ENCODE data around the gene HIP1.
"Not testable (repeated sequence)": the region's sequence is repeated elsewhere in the genome, so short reads cannot be mapped to it uniquely, and the experiment has no call there.

The HIP1 gene

GRCh38 chr7:75642810-75643486, 95.8 kb downstream of the HIP1 start:
- peak; percentile 73 for ATAC-seq

GRCh38 chr7:75640201-75640600, 98.5 kb downstream of the HIP1 start:
- DNase-seq (no peak), ATAC-seq (no peak)

More at GRCh38 chr7:75642810-75643486, 95.8 kb downstream of the HIP1 start:
- peak; percentile 73 for DNase-seq

GRCh38 chr7:75639886-75640190, 98.9 kb downstream of the HIP1 start:
- DNase-seq (no peak), ATAC-seq (no peak)

GRCh38 chr7:75639071-75639885, 99.5 kb downstream of the HIP1 start:
- DNase-seq, result peak; percentile 53
- ATAC-seq, result peak; percentile 19

GRCh38 chr7:75638594-75639070, 100.1 kb downstream of the HIP1 start:
- ATAC-seq, result no peak
- no peak for DNase-seq

GRCh38 chr7:75637854-75638593, 100.7 kb downstream of the HIP1 start:
- ATAC-seq (no peak), DNase-seq (no peak)

- DNase-seq (no peak), ATAC-seq (no peak)
Observed at GRCh38 chr7:75635036-75635435, 103.7 kb downstream of the HIP1 start.

GRCh38 chr7:75632587-75632986, 106.2 kb downstream of the HIP1 start:
- DNase-seq, ATAC-seq: not testable (repeated sequence)

GRCh38 chr7:75631711-75632110, 107.0 kb downstream of the HIP1 start:
- DNase-seq (no peak), ATAC-seq (no peak)

- DNase-seq (no peak), ATAC-seq (no peak)
Observed at GRCh38 chr7:75630549-75630948, 108.2 kb downstream of the HIP1 start.

GRCh38 chr7:75629044-75629443, 109.7 kb downstream of the HIP1 start:
- DNase-seq (no peak), ATAC-seq (no peak)

GRCh38 chr7:75628055-75628454, 110.7 kb downstream of the HIP1 start:
- no peak for ATAC-seq
- no peak for DNase-seq

GRCh38 chr7:75626954-75627353, 111.8 kb downstream of the HIP1 start:
- no peak for ATAC-seq
- DNase-seq, result no peak

- DNase-seq, result no peak
- no peak for ATAC-seq
Observed at GRCh38 chr7:75625868-75626267, 112.9 kb downstream of the HIP1 start.

- ATAC-seq, result no peak
- no peak for DNase-seq
Observed at GRCh38 chr7:75624134-75624832, 114.5 kb downstream of the HIP1 start.

GRCh38 chr7:75623390-75624133, 115.2 kb downstream of the HIP1 start:
- DNase-seq (no peak), ATAC-seq (peak; percentile 9)

- ATAC-seq (no peak), DNase-seq (no peak)
Observed at GRCh38 chr7:75621124-75621523, 117.6 kb downstream of the HIP1 start.

- no peak for ATAC-seq
- DNase-seq, result no peak
Observed at GRCh38 chr7:75619636-75620035, 119.1 kb downstream of the HIP1 start.

- DNase-seq (peak; percentile 65), ATAC-seq (peak; percentile 86)
Observed at GRCh38 chr7:75617634-75618234, 121.0 kb downstream of the HIP1 start.

- DNase-seq (no peak), ATAC-seq (no peak)
Observed at GRCh38 chr7:75616421-75617167, 122.1 kb downstream of the HIP1 start.

Measured in stimulated activated naive CD8-positive, alpha-beta T cell treated with anti-CD3 and anti-CD28 coated beads, Interleukin-15, Interleukin-2, amounts not matched to agents 100 U/mL and 50 U/mL, for 24 hours (primary cell).